ENCODE results near the gene LTBR.

LTBR gene

DNA sequence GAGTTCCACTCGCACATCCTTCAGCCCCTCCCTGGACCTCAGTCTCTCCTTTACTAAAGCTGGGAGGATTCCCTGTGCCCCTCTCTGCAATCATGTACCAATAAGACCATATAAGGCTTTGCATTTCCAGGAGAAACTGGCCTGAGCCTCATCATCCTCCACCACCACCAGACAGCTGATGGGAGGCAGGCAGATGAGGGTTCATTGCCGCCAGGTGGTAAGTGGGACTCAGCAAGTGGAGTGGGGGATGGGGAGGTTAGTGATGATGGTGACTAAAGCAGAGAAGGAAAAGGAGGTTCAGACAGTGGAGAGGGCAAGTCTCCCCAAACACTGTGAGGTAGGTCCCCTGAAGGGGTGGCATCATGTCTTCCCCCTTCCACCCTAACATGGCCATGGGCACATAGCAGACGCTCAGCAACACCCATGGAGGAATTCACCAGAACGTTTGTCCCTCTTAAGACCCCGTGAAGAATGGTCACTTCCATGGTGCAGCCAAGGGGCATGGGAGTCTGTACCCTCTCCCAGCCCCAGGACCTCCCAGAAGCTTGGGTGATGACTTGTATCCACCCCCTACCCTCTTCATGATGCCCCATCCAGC, 37.6 kb upstream of the LTBR start:
- no peak for DNase-seq (ENCODE audit: low read depth in 2 of 2, low spot score in 1 of 2)

DNA sequence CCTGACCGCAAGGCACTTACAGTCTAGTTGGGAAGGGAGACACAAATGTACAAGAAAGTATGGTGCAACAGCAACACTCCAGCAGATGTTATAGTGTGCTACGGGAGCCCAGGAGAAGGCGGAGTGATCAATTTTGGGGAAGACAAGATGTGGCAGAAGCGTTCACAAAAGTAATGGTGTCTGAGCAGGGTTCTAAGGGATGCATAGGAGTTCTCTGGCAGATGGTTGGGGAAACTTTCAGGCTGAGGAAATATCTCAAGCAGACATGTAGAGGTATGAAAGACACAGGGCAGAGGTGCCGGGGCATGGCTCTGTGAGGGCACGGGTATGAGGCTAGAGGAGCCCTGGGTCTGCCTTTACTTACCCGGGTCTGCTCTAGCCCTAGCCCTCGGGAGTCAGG, 37.0 kb upstream of the LTBR start:
- no peak for DNase-seq (ENCODE audit: low read depth in 2 of 2, low spot score in 1 of 2)

GRCh38 chr12:6347367-6348338, 36.3 kb upstream of the LTBR start:
- no peak for DNase-seq (ENCODE audit: low read depth in 2 of 2, low spot score in 1 of 2)

GRCh38 chr12:6351622-6352021, 32.3 kb upstream of the LTBR start:
- no peak for DNase-seq (ENCODE audit: low read depth in 2 of 2, low spot score in 1 of 2)

DNA sequence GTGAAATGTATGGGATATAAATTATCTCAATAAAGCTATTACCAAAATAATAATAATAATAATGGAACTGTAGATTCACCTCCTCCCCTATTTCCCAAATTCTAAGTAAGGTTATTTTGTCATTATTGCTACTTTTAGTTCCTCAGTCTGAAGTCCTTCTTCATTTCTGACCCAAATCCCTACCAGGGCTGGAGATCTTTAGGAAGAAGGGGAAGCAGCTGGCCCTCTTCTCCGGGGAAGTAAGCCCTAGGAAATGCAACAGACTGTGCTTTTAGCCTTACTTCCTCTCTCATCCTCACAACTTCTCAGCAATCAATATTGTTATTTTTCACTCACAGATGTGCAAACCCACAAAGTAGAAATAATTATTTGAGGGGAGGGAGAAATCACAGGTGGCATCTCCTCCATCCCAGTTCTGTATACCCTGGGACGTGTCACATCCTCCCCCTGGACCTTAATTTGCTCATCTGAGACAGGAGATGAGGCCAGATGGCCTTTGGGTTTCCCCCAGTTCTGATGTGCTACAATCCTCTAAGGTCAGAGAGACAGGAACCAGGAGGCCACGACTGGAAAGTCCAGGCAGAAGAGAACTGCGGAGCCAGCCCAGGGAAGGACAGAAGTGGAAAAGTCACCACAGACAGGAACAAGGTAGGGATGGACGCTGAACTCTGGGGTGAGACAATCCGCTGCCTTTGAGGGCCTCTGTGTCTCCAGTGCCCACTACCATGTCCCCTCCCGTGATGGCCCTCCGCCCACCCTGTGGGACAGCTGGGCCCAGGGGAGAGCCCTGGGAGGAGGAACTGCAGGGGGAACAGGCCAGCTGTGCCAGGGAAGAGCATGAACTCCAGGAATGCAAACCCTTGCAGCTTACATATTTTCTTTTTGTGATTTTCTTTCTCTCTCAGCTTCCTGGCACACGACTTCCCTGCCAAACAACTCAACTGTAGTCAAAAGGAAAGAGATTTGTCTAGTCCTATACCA, 31.5 kb upstream of the LTBR start:
- no peak for DNase-seq (ENCODE audit: low read depth in 2 of 2, low spot score in 1 of 2)

GRCh38 chr12:6354495-6355393, 29.2 kb upstream of the LTBR start:
- DNase-seq (ENCODE audit: low read depth in 2 of 2, low spot score in 1 of 2): no peak

- DNase-seq (ENCODE audit: low read depth in 2 of 2, low spot score in 1 of 2): no peak
These were observed 28.2 kb upstream of the LTBR start for GRCh38 chr12:6355491-6356373.

DNA sequence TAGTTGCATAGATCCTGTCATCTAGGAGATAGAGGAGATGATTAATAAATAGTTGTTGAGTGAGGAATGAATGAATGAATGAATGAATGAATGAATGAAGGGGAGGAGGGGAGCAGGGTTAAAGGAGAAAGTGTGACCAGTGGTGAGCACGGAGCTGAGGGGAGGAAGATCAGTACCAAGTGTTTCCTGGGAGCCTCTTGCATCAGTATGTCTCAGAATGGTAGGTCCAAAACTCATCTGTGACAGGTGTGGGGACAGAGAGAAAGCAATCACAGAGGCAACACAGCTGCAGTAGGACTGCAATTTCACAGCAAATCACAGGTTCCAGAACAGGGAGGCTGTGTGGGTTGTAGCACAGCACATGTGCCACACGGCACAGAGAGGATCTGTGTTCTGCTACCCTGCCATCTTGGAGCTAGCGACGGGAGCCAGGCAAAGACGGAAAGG, 27.6 kb upstream of the LTBR start:
- no peak for DNase-seq (ENCODE audit: low read depth in 2 of 2, low spot score in 1 of 2)

DNA sequence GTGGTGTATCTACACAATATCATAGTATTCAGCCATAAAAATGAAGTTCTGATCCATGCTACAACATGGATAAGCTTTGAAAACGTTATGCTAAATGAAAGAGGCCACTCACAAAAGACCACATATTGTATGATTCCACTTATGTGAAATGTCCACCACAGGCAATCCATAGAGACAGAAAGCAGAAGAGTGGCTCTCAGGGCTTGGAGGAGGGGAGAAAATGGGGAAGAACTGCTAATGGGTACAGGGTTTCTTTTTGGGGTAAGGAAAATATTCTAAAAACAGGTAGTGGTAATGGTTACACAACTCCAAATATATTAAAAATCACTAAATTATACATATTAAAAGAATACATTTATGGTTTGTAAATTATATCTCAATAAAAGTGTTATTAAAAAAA, 25.1 kb upstream of the LTBR start:
- no peak for DNase-seq (ENCODE audit: low read depth in 2 of 2, low spot score in 1 of 2)

GRCh38 chr12:6360080-6360571, 23.8 kb upstream of the LTBR start:
- DNase-seq (ENCODE audit: low read depth in 2 of 2, low spot score in 1 of 2): no peak

GRCh38 chr12:6360578-6361490, 23.1 kb upstream of the LTBR start:
- no peak for DNase-seq (ENCODE audit: low read depth in 2 of 2, low spot score in 1 of 2)

GRCh38 chr12:6361834-6362233, 22.1 kb upstream of the LTBR start:
- no peak for DNase-seq (ENCODE audit: low read depth in 2 of 2, low spot score in 1 of 2)

GRCh38 chr12:6362403-6362802, 21.6 kb upstream of the LTBR start:
- no peak for DNase-seq (ENCODE audit: low read depth in 2 of 2, low spot score in 1 of 2)

DNA sequence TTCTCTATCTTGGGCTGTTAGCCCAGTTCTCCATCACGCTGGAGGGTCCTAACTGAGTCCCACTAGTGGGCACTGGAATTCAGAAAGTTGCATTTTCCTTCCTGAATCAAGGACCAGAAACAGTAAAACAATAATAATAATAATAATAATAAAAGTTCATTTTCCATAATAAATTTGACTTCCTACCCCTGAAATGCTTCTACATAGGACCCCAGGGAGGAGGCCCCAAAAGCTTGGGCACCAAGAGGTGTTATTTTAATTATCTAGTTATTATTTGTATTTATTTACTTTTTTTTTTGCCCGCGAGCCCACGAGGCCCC, 21.0 kb upstream of the LTBR start:
- DNase-seq (ENCODE audit: low read depth in 2 of 2, low spot score in 1 of 2): no peak

GRCh38 chr12:6363330-6364043, 20.5 kb upstream of the LTBR start:
- DNase-seq (ENCODE audit: low read depth in 2 of 2, low spot score in 1 of 2): peak; percentile 39 to 49

GRCh38 chr12:6364044-6364374, 20.0 kb upstream of the LTBR start:
- no peak for DNase-seq (ENCODE audit: low read depth in 2 of 2, low spot score in 1 of 2)

DNA sequence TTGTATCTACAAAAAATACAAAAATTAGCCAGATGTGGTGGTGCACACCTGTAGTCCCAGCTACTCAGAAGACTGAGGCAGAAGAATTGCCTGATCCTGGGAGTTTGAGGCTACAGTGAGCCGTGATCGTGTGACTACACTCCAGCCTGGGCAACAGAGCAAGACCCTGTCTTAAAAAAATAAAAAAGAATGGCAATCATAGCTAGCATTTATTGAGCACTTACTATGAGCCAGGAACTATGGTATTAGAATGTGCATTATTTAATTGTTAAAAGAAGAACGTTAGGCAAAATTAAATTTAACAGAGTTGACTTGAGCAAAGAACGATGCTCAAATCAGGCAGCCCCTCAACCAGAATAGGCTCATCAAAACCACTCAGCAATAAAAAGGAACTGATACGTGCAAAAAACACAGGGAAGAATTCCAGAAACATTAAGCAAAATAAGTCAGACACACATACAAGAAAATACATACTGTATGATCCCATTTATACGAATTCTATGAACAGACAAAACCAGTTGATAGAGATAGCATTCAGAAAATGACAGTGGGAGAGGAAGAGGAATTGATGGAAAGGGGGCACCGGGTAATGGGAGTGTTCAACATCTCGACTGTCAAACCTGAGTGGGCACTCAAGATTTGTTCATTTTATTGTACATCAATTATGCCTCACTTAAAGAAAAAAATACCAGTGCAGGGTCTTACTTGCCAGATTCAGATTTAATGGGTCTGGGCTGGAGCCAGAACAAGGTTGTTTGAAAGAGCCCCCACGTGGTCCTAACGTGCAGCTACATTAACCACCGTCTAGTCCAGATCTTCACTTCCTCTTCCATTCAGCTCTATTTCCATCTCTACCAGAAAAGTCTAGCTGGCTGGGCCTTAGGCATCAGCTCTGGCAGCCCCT, 16.6 kb upstream of the LTBR start:
- peak in 1 of 2 donors; percentile 18 for DNase-seq (ENCODE audit: low read depth in 2 of 2, low spot score in 1 of 2)
